ENCODE data around the gene HOMER3.
A peak's percentile ranks its signal among the peaks of the same experiment; 100 is the strongest.

HOMER3 gene

GRCh38 chr19:18980432-18981020 lies 39.5 kb upstream of the HOMER3 start:
- no peak overlapping the region for H3K27ac ChIP-seq
- TF ChIP-seq, protein P1, sequence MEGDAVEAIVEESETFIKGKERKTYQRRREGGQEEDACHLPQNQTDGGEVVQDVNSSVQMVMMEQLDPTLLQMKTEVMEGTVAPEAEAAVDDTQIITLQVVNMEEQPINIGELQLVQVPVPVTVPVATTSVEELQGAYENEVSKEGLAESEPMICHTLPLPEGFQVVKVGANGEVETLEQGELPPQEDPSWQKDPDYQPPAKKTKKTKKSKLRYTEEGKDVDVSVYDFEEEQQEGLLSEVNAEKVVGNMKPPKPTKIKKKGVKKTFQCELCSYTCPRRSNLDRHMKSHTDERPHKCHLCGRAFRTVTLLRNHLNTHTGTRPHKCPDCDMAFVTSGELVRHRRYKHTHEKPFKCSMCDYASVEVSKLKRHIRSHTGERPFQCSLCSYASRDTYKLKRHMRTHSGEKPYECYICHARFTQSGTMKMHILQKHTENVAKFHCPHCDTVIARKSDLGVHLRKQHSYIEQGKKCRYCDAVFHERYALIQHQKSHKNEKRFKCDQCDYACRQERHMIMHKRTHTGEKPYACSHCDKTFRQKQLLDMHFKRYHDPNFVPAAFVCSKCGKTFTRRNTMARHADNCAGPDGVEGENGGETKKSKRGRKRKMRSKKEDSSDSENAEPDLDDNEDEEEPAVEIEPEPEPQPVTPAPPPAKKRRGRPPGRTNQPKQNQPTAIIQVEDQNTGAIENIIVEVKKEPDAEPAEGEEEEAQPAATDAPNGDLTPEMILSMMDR (conservative IDR thresholded peaks at IDR 0.05): no peak

DNA sequence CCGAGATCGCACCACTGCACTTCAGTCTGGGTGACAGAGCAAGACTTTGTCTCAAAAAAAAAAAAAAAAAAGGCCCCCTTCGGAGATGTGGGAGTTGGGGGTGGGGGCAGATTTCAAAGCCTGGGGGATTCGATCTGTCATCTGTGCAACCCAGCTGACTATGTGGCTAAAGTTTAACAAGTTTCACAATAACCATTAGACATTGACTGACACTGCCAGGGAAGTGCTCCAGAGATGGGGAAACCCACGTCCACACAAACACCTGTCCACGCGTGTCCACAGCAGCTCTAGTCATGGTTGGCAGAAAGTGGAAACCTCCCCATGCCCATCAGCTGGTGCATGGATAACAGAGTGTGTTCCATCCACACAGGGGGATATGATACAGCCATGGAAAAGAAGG lies 37.6 kb upstream of the HOMER3 start:
- H3K27ac ChIP-seq: no peak overlapping the region
- TF ChIP-seq, protein P1 (conservative IDR thresholded peaks at IDR 0.05): no peak

DNA sequence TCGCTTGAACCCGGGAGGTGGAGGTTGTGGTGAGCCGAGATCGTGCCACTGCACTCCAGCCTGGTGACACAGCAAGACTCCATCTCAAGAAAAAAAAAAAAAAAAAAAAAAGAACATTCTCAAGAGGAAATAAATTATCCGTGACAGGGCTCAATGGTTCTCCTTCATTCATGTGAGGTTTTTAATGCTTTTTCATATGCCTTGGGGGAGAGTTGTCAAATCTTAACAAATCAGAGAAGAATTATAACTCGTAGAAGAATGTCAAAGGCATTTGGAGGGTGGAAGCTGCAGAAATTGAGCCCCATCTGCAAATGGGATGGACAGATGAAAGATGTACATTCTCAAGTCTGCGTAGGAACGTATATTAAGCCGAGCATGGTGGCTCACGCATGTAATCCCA lies 34.9 kb upstream of the HOMER3 start:
- no peak overlapping the region for H3K27ac ChIP-seq
- TF ChIP-seq, protein P1 (conservative IDR thresholded peaks at IDR 0.05): no peak

DNA sequence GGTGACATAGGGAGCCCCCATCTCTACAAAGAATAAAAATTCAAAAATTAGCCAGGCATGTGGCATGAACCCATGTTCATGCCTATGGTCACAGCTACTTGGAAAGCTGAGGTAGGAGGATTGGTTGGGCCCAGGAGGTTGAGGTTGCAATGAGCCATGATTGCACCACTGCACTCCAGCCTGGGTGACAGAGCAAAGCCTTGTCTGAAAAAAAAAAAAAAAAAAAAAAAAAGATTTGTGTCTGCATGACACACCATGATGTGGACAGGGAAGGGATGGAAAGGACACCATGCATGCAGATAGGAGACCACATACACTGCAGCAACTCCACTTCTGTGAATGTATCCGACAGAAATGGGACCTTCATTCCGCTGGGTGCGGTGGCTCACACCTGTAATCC lies 34.0 kb upstream of the HOMER3 start:
- no peak overlapping the region for H3K27ac ChIP-seq
- TF ChIP-seq, protein P1 (conservative IDR thresholded peaks at IDR 0.05): no peak

DNA sequence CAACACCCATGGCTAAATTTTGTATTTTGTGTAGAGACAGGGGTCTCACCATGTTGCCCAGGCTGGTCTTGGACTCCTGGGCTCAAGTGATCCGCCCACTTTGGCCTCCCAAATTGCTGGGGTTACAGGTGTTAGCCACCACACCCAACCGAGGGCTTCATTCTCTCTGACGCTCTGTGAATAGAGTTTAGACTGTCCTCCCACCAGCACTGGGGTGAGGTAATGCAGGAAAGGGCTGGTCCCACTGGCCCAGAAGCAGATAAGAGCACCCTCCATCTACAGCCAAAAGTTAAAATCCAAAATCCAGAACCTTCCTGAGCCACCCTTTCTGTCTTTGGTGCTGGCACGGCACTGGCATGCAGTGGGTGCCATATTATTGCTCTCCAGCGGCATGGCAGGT lies 31.8 kb upstream of the HOMER3 start:
- TF ChIP-seq, protein P1 (conservative IDR thresholded peaks at IDR 0.05): no peak
- peak overlapping the region; percentile 31; the same call in 1 of the 2 replicates for H3K27ac ChIP-seq

DNA sequence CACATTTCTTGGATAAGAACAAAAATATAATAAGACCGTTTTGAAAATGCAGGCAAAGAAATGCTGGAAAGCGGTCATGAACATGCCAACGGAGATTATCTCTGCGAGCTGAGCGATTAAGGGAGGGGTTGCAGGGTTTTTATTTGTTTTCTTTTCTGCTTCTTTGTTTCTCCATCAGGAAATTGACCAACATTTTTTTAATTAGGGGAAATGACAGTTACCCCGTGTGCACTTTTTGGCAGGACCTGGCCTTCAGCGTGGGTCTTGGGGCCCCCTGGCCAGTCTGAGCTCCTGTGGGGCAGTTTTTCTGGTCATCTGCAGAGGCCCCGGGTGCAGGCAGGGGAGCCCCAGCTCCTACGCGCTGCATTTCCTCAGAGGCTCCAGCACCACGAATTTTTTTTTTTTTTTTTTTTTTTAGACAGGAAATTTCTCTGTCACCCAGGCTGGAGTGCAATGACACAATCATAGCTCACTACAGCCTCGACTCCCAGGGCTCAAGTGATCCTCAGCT lies 31.3 kb upstream of the HOMER3 start:
- TF ChIP-seq, protein P1 (conservative IDR thresholded peaks at IDR 0.05): no peak
- H3K27ac ChIP-seq: peak overlapping the region; percentile 31; the same call in 1 of the 2 replicates

DNA sequence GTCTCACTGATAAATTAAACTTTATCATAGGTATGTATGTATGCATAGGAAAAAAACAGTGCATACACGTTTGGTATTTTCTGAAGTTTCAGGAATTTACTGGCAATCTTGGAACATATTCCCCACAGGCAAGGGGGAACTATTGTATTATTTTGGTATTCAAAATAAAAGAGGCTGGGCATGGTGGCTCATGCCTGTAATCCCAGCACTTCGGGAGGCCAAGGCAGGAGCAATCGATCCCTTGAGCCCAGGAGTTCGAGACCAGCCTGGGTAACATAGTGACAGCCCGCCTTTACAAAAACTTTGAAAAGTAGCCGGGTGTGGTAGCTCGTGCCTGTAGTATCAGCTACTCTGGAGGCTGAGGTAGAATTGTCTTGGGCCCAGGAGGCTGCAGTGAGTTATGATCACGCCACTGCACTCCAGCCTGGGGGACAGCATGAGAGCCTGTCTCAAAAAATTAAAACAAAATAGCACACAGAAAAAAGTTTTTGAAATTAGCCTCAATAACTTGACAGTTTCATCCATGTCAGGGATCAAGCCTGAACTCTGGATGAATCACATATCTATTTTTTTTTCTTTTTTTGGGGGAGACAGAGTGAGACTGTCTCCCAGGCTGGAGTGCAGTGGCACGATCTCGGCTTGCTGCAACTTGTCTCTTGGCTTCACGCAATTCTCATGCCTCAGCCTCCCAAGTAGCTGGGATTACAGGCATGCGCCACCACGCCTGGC lies 29.1 kb upstream of the HOMER3 start:
- H3K27ac ChIP-seq: no peak overlapping the region
- TF ChIP-seq, protein P1 (conservative IDR thresholded peaks at IDR 0.05): no peak
